ENCODE results near the gene SELENOT.

DNA sequence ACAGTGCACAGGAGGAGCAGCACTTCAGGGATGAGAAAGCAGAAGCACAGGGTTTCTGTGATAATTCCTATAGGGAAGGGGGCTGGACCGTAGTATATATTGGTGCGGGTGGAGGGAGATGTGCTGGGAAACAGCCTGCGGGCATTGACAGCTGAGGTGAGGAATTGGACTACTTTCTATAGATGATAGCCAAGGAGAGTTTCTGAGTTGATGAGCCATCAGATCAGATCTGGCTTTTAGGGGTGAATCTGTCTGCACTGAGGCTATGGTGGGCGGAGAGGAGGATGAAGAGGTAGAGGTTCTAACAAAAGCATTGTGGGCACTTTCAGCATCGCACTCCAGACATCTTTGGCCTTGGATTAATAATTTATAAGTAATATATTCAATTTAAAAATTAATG, 33.1 kb downstream of the SELENOT start:
- TF ChIP-seq CTCF (conservative IDR thresholded peaks at IDR 0.05 in 1 of 2, IDR thresholded peaks at IDR 0.05 in 1 of 2; ENCODE audit: low read depth in 1 of 2, low read length in 2 of 2) (no peak), EZH2 (IDR thresholded peaks at IDR 0.05; ENCODE audit: low read length, missing control alignments) (no peak)
